AG04450 (cell line): Measurements from ENCODE around the gene NIPSNAP3A. TPM values are rescaled to one million over a fixed set of nuclear protein-coding genes. Genes with fewer than 3 reads are reported as not detected.

Source experiments
- CTCF ChIA-PET: fragments of 300-600, 350-600 bp; formaldehyde crosslinking; extraction: SDS; loops from one replicate; lab custom pipeline; 2022; ENCODE audit warnings: antibody characterized with exemption, inconsistent platforms; lab: Charles Lee
- POLR2A ChIA-PET: fragments of 350-600 bp; formaldehyde crosslinking; extraction: SDS; loops from one replicate; lab custom pipeline; 2021; ENCODE audit warnings: antibody characterized with exemption, inconsistent platforms; lab: Yijun Ruan, JAX
- DNase-seq: peaks from one replicate; pipeline ENCODE4 v3.0.0-alpha.2; 2011; ENCODE audit warnings: low read depth, low spot score
- H3K27ac ChIP-seq: one replicate; pipeline ENCODE4 v1.5.1; 2012; ENCODE audit warnings: low read depth, low read length, control low read depth
- H3K27me3 ChIP-seq: one replicate; pipeline ENCODE4 v1.6.0; 2012; ENCODE audit warnings: low read length; ENCODE audit not compliant: control insufficient read depth, insufficient read depth
- H3K4me3 ChIP-seq: 2 replicates; pipeline ENCODE4 v1.5.1; 2011; ENCODE audit warnings: mild to moderate bottlenecking, low read depth, low read length, control low read depth
- H3K9me3 ChIP-seq: 2 replicates; pipeline ENCODE4 v1.5.1; 2012; ENCODE audit warnings: low read length; ENCODE audit not compliant: control insufficient read depth, insufficient read depth
- CTCF ChIP-seq: IDR thresholded peaks from 2 replicates; pipeline ENCODE4 v1.5.1; 2011; ENCODE audit warnings: low read depth, low read length, control low read depth, inconsistent platforms
- polyA plus RNA-seq: library from polyadenylated mRNA; depleted of rRNA; stranded (reverse); fragments of >200 nt; gene quantifications from 2 replicates; pipeline ENCODE4 v1.2.3, GENCODE V29; 2011

NIPSNAP3A gene
- polyA plus RNA-seq, 1 experiment = 42.5 TPM

- POLR2A ChIA-PET = no interaction called here
- no peaks in the 10 kb centered on the region for H3K27me3 ChIP-seq
- H3K4me3 ChIP-seq = no peak overlapping the region
- DNase-seq = no peak
- CTCF ChIA-PET = interaction anchor here (0.6 kb wide), 1 partner anchor 72 kb away, joined by 3 read pairs; no protein-coding TSS in a partner anchor
- no peak overlapping the region for H3K27ac ChIP-seq
- no peaks in the 10 kb centered on the region for H3K9me3 ChIP-seq
- no peak for TF ChIP-seq CTCF
Observed at GRCh38 chr9:104772714-104773510, 25.4 kb downstream of the NIPSNAP3A start.

GRCh38 chr9:104774132-104774531 is 26.6 kb downstream of the NIPSNAP3A start:
- Histone ChIP-seq H3K27me3 (no peaks in the 10 kb centered on the region), H3K9me3 (no peaks in the 10 kb centered on the region), H3K4me3 (no peak overlapping the region), H3K27ac (no peak overlapping the region)
- no peak for TF ChIP-seq CTCF
- DNase-seq = no peak
- ChIA-PET POLR2A (no interaction called here), CTCF (no interaction called here)

DNA sequence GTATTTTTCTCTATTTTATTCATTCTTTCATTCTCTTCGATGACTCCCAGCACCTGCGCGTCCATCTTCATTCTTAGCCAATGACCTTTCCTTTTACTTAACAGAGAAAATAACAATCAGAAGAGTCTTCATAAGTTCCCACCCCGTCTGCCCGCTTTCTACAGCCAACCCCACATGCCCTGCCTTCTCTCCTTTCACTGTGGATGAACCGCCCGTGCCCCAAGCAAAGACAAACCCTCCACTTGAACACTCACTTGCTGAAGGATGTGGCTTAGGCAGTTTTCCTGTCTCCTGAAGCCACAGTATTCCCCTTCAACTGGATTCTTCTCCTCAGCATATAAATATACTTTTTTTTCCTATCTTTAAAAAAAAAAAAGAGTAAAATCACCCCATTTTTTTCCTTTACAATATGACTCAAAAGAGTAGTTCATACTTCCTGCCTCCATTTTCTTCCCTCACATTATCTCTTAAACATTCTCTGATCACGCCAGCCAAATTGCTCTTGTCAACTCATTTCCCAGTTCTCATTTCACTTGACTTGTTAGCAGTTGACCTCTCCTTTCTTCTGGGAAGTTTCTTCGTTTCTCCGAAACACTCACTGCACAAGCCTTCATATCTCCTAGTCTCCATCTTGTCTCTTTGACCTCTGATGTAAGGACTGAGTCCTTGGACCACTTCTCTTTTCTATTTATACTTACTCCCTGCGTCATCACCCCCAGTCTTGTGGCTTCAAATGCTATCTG is 27.5 kb downstream of the NIPSNAP3A start:
- no peak overlapping the region for H3K27ac ChIP-seq
- no peak for TF ChIP-seq CTCF
- ChIA-PET POLR2A (no interaction called here), CTCF (no interaction called here)
- DNase-seq = no peak
- H3K9me3 ChIP-seq = no peaks in the 10 kb centered on the region
- H3K4me3 ChIP-seq = no peak overlapping the region
- H3K27me3 ChIP-seq = no peaks in the 10 kb centered on the region

DNA sequence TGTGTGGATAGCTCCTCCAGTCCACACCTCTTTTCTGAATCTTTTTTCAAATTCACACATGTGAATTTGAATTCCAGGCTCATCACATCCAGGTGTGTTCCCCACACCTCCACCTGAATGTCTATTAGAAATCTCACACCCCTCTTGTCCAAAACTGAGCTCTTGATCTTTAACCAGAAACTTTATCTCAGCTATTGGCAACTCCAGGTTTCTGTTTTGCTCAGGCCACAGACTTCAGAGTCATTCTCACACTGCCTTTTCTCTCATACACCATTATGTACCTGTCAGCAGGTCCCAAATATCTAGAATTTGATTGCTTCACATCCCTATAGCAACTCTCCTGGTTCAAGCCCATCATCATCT is 28.1 kb downstream of the NIPSNAP3A start:
- TF ChIP-seq CTCF = no peak
- H3K9me3 ChIP-seq = no peaks in the 10 kb centered on the region
- DNase-seq = no peak
- ChIA-PET CTCF (no interaction called here), POLR2A (no interaction called here)
- H3K27ac ChIP-seq = no peak overlapping the region
- no peak overlapping the region for H3K4me3 ChIP-seq
- no peaks in the 10 kb centered on the region for H3K27me3 ChIP-seq

GRCh38 chr9:104775976-104776375 is 28.5 kb downstream of the NIPSNAP3A start:
- no peak for DNase-seq
- no peaks in the 10 kb centered on the region for H3K27me3 ChIP-seq
- no peak for TF ChIP-seq CTCF
- no peak overlapping the region for H3K4me3 ChIP-seq
- ChIA-PET POLR2A (no interaction called here), CTCF (no interaction called here)
- no peak overlapping the region for H3K27ac ChIP-seq
- no peaks in the 10 kb centered on the region for H3K9me3 ChIP-seq
